ENCODE data around the gene DIPK1C.

The DIPK1C gene

DNA sequence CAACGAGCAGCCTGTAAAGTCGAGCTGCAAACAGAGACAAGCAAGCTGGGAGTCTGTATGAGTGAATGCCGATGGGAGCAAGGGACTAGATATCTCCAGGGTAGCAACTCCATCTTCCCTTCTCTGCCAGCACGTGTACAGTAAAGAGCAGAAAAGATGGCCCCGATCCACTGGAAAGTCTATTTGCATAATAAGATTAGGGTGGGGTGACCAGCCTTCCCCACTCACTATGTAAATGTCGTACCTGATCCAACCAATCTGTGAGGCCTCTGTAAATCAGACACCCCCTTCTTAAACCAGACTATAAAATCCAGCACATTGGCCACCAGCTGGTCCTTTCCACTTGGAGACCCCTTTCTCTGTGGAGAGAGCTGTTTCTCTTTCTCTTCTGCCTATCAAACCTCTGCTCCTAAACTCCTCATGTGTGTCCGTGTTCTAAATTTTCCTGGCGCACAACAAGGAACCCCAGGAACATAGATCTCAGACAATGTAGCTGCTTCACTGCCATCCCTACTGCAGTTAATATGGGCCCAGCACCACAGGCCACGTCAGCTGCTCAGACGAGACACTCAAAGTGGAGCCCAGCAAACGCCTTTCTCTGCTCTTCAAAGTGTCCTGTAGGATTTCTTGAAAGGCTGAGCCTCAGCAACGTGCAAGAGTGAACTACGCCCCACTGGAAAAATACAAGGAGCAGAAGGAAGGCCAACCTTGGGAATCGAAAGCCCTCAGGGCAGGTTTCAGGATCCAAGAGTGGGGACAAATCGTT is 26.1 kb downstream of the DIPK1C start:
- H3K27ac ChIP-seq: no peak overlapping the region
- POLR2A ChIA-PET (ENCODE audit: low non-redundant PET): no interaction called here
- DNase-seq (ENCODE audit: low spot score): no peak
- TF ChIP-seq, protein P1, sequence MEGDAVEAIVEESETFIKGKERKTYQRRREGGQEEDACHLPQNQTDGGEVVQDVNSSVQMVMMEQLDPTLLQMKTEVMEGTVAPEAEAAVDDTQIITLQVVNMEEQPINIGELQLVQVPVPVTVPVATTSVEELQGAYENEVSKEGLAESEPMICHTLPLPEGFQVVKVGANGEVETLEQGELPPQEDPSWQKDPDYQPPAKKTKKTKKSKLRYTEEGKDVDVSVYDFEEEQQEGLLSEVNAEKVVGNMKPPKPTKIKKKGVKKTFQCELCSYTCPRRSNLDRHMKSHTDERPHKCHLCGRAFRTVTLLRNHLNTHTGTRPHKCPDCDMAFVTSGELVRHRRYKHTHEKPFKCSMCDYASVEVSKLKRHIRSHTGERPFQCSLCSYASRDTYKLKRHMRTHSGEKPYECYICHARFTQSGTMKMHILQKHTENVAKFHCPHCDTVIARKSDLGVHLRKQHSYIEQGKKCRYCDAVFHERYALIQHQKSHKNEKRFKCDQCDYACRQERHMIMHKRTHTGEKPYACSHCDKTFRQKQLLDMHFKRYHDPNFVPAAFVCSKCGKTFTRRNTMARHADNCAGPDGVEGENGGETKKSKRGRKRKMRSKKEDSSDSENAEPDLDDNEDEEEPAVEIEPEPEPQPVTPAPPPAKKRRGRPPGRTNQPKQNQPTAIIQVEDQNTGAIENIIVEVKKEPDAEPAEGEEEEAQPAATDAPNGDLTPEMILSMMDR (conservative IDR thresholded peaks at IDR 0.05; ENCODE audit: low read depth): no peak
- CTCF ChIA-PET: no interaction called here

DNA sequence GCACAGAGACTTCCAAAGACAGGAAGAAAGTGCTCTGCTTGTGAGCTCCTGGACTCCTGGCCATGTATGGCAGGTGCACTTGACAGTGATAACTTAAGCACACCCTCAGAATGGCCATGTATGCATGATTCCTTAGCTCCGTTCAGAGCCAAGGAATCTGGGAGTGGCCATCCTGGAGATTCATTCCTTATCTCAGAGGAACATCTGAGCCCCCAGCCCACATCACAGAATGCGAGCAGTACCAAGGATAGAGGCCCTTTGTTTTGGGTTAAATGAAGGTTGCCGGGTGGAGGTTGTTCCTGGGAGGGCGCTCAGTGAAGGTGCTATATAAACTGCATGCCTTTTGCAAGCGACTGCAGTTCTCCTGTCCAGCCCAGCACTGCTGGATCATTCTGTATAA is 26.9 kb downstream of the DIPK1C start:
- TF ChIP-seq, protein P1 (conservative IDR thresholded peaks at IDR 0.05; ENCODE audit: low read depth): no peak
- no peak overlapping the region for H3K27ac ChIP-seq
- no peak for DNase-seq (ENCODE audit: low spot score)
- ChIA-PET CTCF (no interaction called here), POLR2A (ENCODE audit: low non-redundant PET) (no interaction called here)

DNA sequence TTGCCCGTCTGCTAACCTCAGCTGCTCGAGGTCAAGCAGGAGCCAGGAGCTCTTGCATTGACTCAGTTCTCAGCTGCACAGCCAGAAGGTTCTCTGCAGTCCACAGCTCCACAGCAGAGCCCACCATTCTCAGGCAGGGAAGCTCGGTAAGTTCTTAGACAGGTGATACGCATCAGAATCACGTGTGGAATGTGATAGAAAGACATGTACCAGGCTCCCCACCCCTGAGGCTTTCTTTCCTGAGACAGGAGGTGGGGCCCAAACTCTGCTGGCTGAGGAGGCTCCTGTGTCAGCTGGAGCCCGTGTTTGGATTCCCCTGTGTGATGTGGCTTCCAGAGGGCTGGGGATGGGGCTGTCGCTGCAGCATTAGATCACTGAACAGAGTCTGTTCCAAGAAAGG is 28.0 kb downstream of the DIPK1C start:
- ChIA-PET POLR2A (ENCODE audit: low non-redundant PET) (no interaction called here), CTCF (no interaction called here)
- no peak overlapping the region for H3K27ac ChIP-seq
- TF ChIP-seq, protein P1 (conservative IDR thresholded peaks at IDR 0.05; ENCODE audit: low read depth): no peak
- DNase-seq (ENCODE audit: low spot score): no peak

DNA sequence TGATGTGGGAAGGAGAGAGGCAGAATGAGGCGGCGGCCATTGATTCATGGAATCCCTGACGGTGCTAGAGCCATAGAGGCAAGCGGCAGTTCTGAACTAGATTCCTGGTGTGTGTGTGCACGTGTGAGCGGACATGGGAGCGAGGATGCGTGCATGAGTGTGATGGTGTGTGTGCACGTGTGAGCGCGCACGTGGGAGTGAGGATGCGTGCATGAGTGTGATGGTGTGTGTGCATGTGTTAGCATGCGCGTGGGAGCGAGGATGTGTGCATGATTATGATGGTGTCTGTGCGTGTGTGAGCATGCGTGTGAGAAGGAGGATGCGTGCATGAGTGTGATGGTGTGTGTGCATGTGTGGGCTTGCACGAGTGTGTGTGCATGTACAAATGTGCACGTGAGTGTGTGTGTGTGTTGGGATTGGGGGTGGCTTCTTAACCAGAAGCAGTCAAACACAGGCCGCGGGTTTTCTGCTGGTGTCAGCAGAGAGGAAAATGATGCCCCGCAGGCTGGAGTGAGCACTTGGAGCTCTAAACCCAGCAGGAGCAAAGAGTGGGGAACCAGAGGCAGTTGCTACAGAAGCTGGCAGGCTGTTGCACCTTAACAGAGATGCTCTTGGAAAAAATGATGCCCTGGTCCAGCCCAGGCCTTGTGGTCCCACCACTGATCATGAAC is 29.5 kb downstream of the DIPK1C start:
- TF ChIP-seq, protein P1 (conservative IDR thresholded peaks at IDR 0.05; ENCODE audit: low read depth): no peak
- DNase-seq (ENCODE audit: low spot score): no peak
- ChIA-PET POLR2A (ENCODE audit: low non-redundant PET) (no interaction called here), CTCF (no interaction called here)
- H3K27ac ChIP-seq: no peak overlapping the region

DNA sequence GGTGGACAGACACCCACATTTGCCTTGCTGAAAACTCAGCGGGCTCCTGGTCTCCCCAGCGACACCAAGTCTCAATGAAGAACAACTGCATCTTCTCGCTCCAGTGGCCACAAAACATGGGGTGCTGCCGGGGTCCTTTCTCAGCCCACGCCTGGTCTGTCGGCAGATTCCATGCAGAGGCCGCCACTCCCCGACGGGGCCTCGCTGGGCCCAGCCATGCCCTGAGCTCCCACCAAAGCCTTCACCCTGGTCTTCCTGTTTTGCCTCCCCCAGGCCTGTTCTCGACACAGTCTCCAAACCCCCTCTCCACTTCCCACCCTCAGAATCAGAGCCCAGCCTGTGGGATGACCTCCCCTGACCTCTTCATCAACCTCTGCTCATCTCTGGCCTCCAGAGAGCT is 31.2 kb downstream of the DIPK1C start:
- H3K27ac ChIP-seq: no peak overlapping the region
- TF ChIP-seq, protein P1 (conservative IDR thresholded peaks at IDR 0.05; ENCODE audit: low read depth): no peak
- DNase-seq (ENCODE audit: low spot score): no peak
- ChIA-PET CTCF (interaction anchor here (0.6 kb wide), 1 partner anchor 126 kb away, joined by 3 read pairs; no protein-coding TSS in a partner anchor), POLR2A (ENCODE audit: low non-redundant PET) (no interaction called here)

DNA sequence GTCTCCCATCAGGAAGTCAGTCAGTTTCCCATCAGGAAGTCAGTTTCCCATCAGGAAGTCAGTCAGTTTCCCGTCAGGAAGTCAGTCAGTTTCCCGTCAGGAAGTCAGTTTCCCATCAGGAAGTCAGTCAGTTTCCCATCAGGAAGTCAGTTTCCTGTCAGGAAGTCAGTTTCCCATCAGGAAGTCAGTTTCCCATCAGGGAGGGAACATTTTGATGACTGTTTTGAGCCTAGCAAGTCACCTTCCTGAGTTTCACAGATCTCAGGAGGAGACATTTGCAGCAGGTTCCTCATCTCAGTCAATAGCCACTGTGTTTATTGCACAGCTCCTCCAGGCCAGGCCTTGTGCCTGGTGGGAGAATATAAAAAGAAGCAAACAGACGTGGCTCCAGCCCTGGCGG is 31.9 kb downstream of the DIPK1C start:
- CTCF ChIA-PET: no interaction called here

More for the DNA sequence above, 31.9 kb downstream of the DIPK1C start:
- DNase-seq (ENCODE audit: low spot score): no peak
- POLR2A ChIA-PET (ENCODE audit: low non-redundant PET): no interaction called here
- TF ChIP-seq, protein P1 (conservative IDR thresholded peaks at IDR 0.05; ENCODE audit: low read depth): no peak
- H3K27ac ChIP-seq: no peak overlapping the region
